ENCODE measurements around the gene MAFG.
"Not testable (repeated sequence)": the region's sequence is repeated elsewhere in the genome, so short reads cannot be mapped to it uniquely, and the experiment has no call there.

DNA sequence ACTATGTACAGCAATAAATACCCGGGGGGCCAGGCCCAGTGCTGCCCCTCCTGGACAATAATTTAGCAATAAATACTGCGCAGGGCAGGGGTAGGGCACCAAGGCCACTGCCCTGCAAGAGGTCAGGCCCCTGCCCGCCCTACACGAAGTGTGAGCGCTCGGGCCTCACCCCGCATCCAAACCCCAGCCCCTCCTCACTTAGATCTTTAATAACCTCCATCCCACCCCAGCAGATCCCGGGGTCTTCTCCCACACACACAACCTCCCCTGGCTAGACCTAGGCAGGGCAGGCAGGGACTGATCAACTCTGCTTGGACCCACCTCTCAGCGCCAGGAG lies 9.2 kb downstream of the MAFG start:
- not testable (repeated sequence) for TF ChIP-seq CTCF (conservative IDR thresholded peaks at IDR 0.05; ENCODE audit: low read depth, low read length); EZH2 (IDR thresholded peaks at IDR 0.05; ENCODE audit: low read length, unreplicated experiment); EZH2phosphoT487 (IDR thresholded peaks at IDR 0.05; ENCODE audit: borderline replicate concordance, low read length)
